CD14-positive monocyte (primary cell): ENCODE data around the gene PAFAH2. TPM values are rescaled to one million over a fixed set of nuclear protein-coding genes. Genes with fewer than 3 reads are reported as not detected.

ENCODE experiments used
- DNase-seq, 3 donors: peaks; one replicate each; pipeline ENCODE4 v3.0.0-alpha.2; 2011 to 2022
- H2AFZ ChIP-seq: 2 replicates; pipeline ENCODE4 v1.6.0; 2012; ENCODE audit warnings: mild to moderate bottlenecking, low read depth, low read length, inconsistent platforms; ENCODE audit not compliant: insufficient read depth, poor library complexity, severe bottlenecking
- H3K27ac ChIP-seq, 2 donors: 1 replicate in 1 of 2; 2 replicates in 1 of 2; pipeline ENCODE4 v1.5.1; 2012 to 2013; ENCODE audit warnings: low read length in 2 of 2, control low read depth in 1 of 2, inconsistent platforms in 1 of 2, low read depth in 1 of 2, mild to moderate bottlenecking in 1 of 2
- H3K27me3 ChIP-seq, 2 donors: one replicate each; pipeline versions ENCODE4 v1.6.0 to v1.6.1; 2011 to 2013; ENCODE audit warnings: low read length in 2 of 2; ENCODE audit not compliant: control insufficient read depth in 2 of 2, insufficient read depth in 2 of 2
- H3K36me3 ChIP-seq, 2 donors: replicated peaks in 1 of 2; 1 replicate in 1 of 2; 2 replicates in 1 of 2; pipeline versions ENCODE4 v1.5.1 to v1.6.1; 2012 to 2013; ENCODE audit warnings: low read length in 2 of 2, control low read depth in 1 of 2, inconsistent platforms in 1 of 2, mild to moderate bottlenecking in 1 of 2; ENCODE audit not compliant: insufficient read depth in 2 of 2, control insufficient read depth in 1 of 2
- H3K4me1 ChIP-seq, 2 donors: 1 replicate in 1 of 2; 2 replicates in 1 of 2; pipeline versions ENCODE4 v1.5.1 to v1.6.1; 2012 to 2013; ENCODE audit warnings: low read length in 2 of 2, control low read depth in 1 of 2, inconsistent platforms in 1 of 2, mild to moderate bottlenecking in 1 of 2, moderate library complexity in 1 of 2; ENCODE audit not compliant: insufficient read depth in 2 of 2, control insufficient read depth in 1 of 2
- H3K4me2 ChIP-seq: replicated peaks from 2 replicates; pipeline ENCODE3; 2012; ENCODE audit warnings: low read length, moderate library complexity, mild to moderate bottlenecking; ENCODE audit not compliant: poor library complexity, severe bottlenecking; ENCODE audit errors: extremely low read depth
- H3K4me3 ChIP-seq, 3 experiments: fragments of 200-600 bp in 1 of 3; sonication (generic) in 1 of 3; replicated peaks in 1 of 3; 1 replicate in 2 of 3; 2 replicates in 1 of 3; pipeline ENCODE4 v1.5.1; 2011 to 2013; ENCODE audit warnings: low read length in 3 of 3, mild to moderate bottlenecking in 3 of 3, control low read depth in 2 of 3, low read depth in 2 of 3, inconsistent platforms in 1 of 3, moderate library complexity in 1 of 3
- H3K79me2 ChIP-seq: 2 replicates; pipeline ENCODE4 v1.6.0; 2012; ENCODE audit warnings: mild to moderate bottlenecking, control low read depth, inconsistent platforms, low read length, moderate library complexity; ENCODE audit not compliant: insufficient read depth
- H3K9ac ChIP-seq: 2 replicates; pipeline ENCODE4 v1.6.0; 2017; ENCODE audit warnings: low read length, mild to moderate bottlenecking; ENCODE audit not compliant: insufficient read depth, poor library complexity, severe bottlenecking
- H3K9me3 ChIP-seq, 2 donors: replicated peaks in 1 of 2; 1 replicate in 1 of 2; 2 replicates in 1 of 2; pipeline versions ENCODE4 v1.5.1 to v1.6.1; 2012 to 2013; ENCODE audit warnings: low read length in 2 of 2, control low read depth in 1 of 2; ENCODE audit not compliant: control insufficient read depth in 1 of 2, insufficient read depth in 1 of 2
- H4K20me1 ChIP-seq: 2 replicates; pipeline ENCODE4 v1.6.0; 2012; ENCODE audit warnings: mild to moderate bottlenecking, low read length, control low read depth, moderate library complexity; ENCODE audit not compliant: insufficient read depth
- H3K27ac Mint-ChIP-seq, 7 donors: one replicate each; pipeline ENCODE4 v1.8.0; 2020; ENCODE audit warnings: mild to moderate bottlenecking in 7 of 7, mixed read lengths in 7 of 7, moderate library complexity in 6 of 7, inconsistent platforms in 2 of 7
- H3K27me3 Mint-ChIP-seq, 3 donors: one replicate each; pipeline ENCODE4 v1.8.0; 2021 to 2022; ENCODE audit warnings: low read depth in 3 of 3, mild to moderate bottlenecking in 3 of 3, mixed read lengths in 3 of 3, moderate library complexity in 3 of 3, inconsistent platforms in 1 of 3
- H3K36me3 Mint-ChIP-seq, 2 donors: one replicate each; pipeline ENCODE4 v1.8.0; 2020; ENCODE audit warnings: mixed read lengths in 2 of 2, inconsistent platforms in 1 of 2, mild to moderate bottlenecking in 1 of 2
- H3K4me1 Mint-ChIP-seq: one replicate; pipeline ENCODE4 v1.8.0; 2020; ENCODE audit warnings: mild to moderate bottlenecking, mixed read lengths
- H3K4me3 Mint-ChIP-seq, 2 donors: one replicate each; pipeline ENCODE4 v1.8.0; 2020; ENCODE audit warnings: mild to moderate bottlenecking in 2 of 2, mixed read lengths in 2 of 2, moderate library complexity in 1 of 2
- H3K9me3 Mint-ChIP-seq, 7 donors: one replicate each; pipeline ENCODE4 v1.8.0; 2020 to 2022; ENCODE audit warnings: mixed read lengths in 7 of 7, mild to moderate bottlenecking in 6 of 7, moderate library complexity in 6 of 7, inconsistent platforms in 2 of 7
- CTCF ChIP-seq: fragments of 200-600 bp; IDR thresholded peaks from one replicate; pipeline ENCODE4 v1.8.0; 2022; ENCODE audit warnings: antibody characterized with exemption, mild to moderate bottlenecking
- WGBS: methylation state at CpG from one replicate; pipeline ENCODE4 v1.1.5; 2013; ENCODE audit warnings: missing lambda C conversion rate; ENCODE audit not compliant: insufficient coverage; 5-methylcytosine and 5-hydroxymethylcytosine counted together
- intact Hi-C, 2 donors: fragments of 100-400 bp; cut with micrococcal nuclease; formaldehyde crosslinking; loops; one replicate each; pipeline versions ENCODE4 v1.15.0 to v1.15.1; 2023
- polyA plus RNA-seq, 3 donors: library from polyadenylated mRNA; depleted of rRNA in 1 of 3; unstranded in 2 of 3; stranded (reverse) in 1 of 3; fragments of 300-500 nt in 2 of 3; fragments of >200 nt in 1 of 3; fragmentation: Illumina TruSeq in 2 of 3; gene quantifications; 1 replicate in 2 of 3; 2 replicates in 1 of 3; pipeline ENCODE4 v1.2.3, GENCODE V29; 2012 to 2021

Gene PAFAH2
- polyA plus RNA-seq, 3 donors = 6.4 to 9.2 (median 6.8) TPM

- Mint-ChIP-seq H3K36me3 (peaks cover 71 to 87% of the 10 kb centered on the region in 2 donors), H3K4me1 (peaks cover 5% of the 10 kb centered on the region), H3K9me3 (no peaks in the 10 kb centered on the region), H3K27me3 (no peaks in the 10 kb centered on the region), H3K27ac (no peak overlapping the region), H3K4me3 (no peak overlapping the region)
- H3K4me3 ChIP-seq = no peak overlapping the region
- H3K9me3 ChIP-seq = no peaks in the 10 kb centered on the region
- DNase-seq = no peak
- peaks cover 71 to 92% of the 10 kb centered on the region in 2 donors for H3K36me3 ChIP-seq
- no CpG with 5 or more reads among the region's 5 CpGs for WGBS
- no peak overlapping the region for H3K9ac ChIP-seq
- H2AFZ ChIP-seq = no peak overlapping the region
- no peak for TF ChIP-seq CTCF
- H3K4me2 ChIP-seq = no peak overlapping the region
- H3K27ac ChIP-seq = no peak overlapping the region
- intact Hi-C loops = no loop called here
- no peaks in the 10 kb centered on the region for H3K79me2 ChIP-seq
- no peaks in the 10 kb centered on the region for H4K20me1 ChIP-seq
- H3K27me3 ChIP-seq = no peaks in the 10 kb centered on the region
- H3K4me1 ChIP-seq = no peaks in the 10 kb centered on the region
Measured at GRCh38 chr1:25977801-25978200, 20.1 kb downstream of the PAFAH2 start.

DNA sequence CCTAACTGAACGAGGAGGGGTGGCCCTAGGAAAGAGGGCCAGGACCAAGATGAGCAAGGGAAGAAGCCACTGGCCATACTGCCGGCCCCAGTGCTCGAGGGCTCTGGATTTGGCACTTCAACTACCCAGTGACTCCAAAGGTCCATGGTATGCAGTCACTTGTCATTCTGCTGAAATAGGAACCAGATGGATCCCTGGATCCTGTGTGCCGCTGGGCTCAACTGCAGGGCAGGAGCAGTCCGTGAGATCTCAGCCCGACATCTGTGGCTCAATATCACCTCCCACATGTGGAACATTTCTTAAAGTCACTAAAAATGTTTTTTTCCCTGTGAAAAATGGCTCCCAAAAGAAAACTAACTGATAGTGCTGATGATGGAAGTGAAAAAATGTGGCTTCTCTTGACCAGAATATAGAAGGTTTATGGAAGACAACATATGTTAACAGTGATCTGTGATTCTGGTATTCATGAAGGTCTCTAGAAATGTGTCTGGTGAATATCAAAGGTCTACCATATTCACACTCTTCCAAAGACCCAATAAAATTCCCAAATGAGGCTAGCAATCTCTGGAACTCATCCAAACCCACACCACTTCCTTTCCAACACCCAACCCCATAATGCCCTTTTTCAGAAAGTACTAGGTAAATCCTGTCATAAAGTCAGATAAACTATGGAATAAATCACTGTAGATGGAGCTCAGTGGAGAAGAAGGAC lies 24.1 kb downstream of the PAFAH2 start:
- Mint-ChIP-seq H3K27ac (no peak overlapping the region), H3K4me3 (no peak overlapping the region), H3K27me3 (peaks cover 0 to 3% (median 0%) of the 10 kb centered on the region in 3 donors), H3K36me3 (peaks cover 69 to 87% of the 10 kb centered on the region in 2 donors), H3K9me3 (no peaks in the 10 kb centered on the region), H3K4me1 (peaks cover 18% of the 10 kb centered on the region)
- TF ChIP-seq CTCF = no peak
- no peak overlapping the region for H3K4me3 ChIP-seq
- H2AFZ ChIP-seq = no peak overlapping the region
- H3K27ac ChIP-seq = no peak overlapping the region
- H3K4me2 ChIP-seq = no peak overlapping the region
- no peaks in the 10 kb centered on the region for H3K9me3 ChIP-seq
- H3K79me2 ChIP-seq = no peaks in the 10 kb centered on the region
- no peaks in the 10 kb centered on the region for H4K20me1 ChIP-seq
- 97% methylated on average over 3 of the region's 6 CpGs for WGBS
- no peak for DNase-seq
- H3K9ac ChIP-seq = no peak overlapping the region
- H3K27me3 ChIP-seq = no peaks in the 10 kb centered on the region
- H3K4me1 ChIP-seq = peaks cover 12 to 13% of the 10 kb centered on the region in 2 donors
- H3K36me3 ChIP-seq = peaks cover 61 to 79% of the 10 kb centered on the region in 2 donors
- intact Hi-C loops = no loop called here
